HCT116 (cell line): ENCODE results near the gene NPIPB8. TPM values are rescaled to one million over a fixed set of nuclear protein-coding genes. Genes with fewer than 3 reads are reported as not detected.
"Not testable (repeated sequence)": the region's sequence is repeated elsewhere in the genome, so short reads cannot be mapped to it uniquely, and the experiment has no call there.

Source experiments
- ATAC-seq: fragments of 200-7000 bp; cut with Tn5 transposase; 2 replicates; pipeline ENCODE4 v1.9.1; 2020; ENCODE audit warnings: mild to moderate bottlenecking, moderate library complexity
- Bru-seq: library from RNA; stranded (reverse); fragments of 400-500 nt; gene quantifications from one replicate; lab custom pipeline; 2021; lab: Mats Ljungman, UMichigan
- BruChase-seq, 2 experiments: library from RNA; stranded (reverse); fragments of 400-500 nt; gene quantifications; one replicate each; lab custom pipeline; 2021; lab: Mats Ljungman, UMichigan
- BruUV-seq: library from RNA; stranded (reverse); fragments of 400-500 nt; replicated peaks from 2 replicates; lab custom pipeline; 2021; lab: Mats Ljungman, UMichigan
- CTCF ChIA-PET: fragments of 300-600 bp; sonication (Branson Sonifier 250); formaldehyde crosslinking; loops from one replicate; lab custom pipeline; 2021; ENCODE audit warnings: antibody characterized with exemption; lab: Charles Lee
- POLR2A ChIA-PET: fragments of 300-600, 350-600 bp; sonication (Branson Sonifier 250); formaldehyde crosslinking; loops from one replicate; lab custom pipeline; 2021; ENCODE audit warnings: antibody characterized with exemption; lab: Charles Lee
- RAD21 ChIA-PET, 2 experiments: fragments of 300-600 bp; sonication (Branson Sonifier 250); formaldehyde crosslinking; loops; one replicate each; lab custom pipeline; 2023; ENCODE audit warnings: low total read pairs in 2 of 2; ENCODE audit not compliant: uncharacterized antibody in 2 of 2, unreplicated experiment in 2 of 2, low non-redundant PET in 1 of 2; lab: Charles Lee
- DNase-seq: peaks from one replicate; pipeline ENCODE4 v3.0.0-alpha.2; 2010; ENCODE audit warnings: low read depth, low spot score
- H2AFZ ChIP-seq: fragments of 200-600 bp; shearing (Covaris generic), sonication (generic); 2 replicates; pipeline ENCODE4 v1.6.1; 2017; ENCODE audit warnings: low read depth, mixed run types, mixed read lengths, antibody characterized with exemption, low read length; ENCODE audit not compliant: poor library complexity, severe bottlenecking
- H3K27ac ChIP-seq: 2 replicates; pipeline ENCODE4 v1.5.1; 2012; ENCODE audit warnings: low read depth, low read length
- H3K27me3 ChIP-seq: fragments of 200-600 bp; sonication (generic); 2 replicates; pipeline ENCODE4 v1.6.1; 2016; ENCODE audit warnings: mixed run types, low read length, mixed read lengths; ENCODE audit not compliant: insufficient read depth
- H3K36me3 ChIP-seq, 2 experiments: fragments of 200-500 bp in 1 of 2; fragments of 200-600 bp in 1 of 2; sonication (Bioruptor generic) in 1 of 2; sonication (generic) in 1 of 2; 2 replicates each; pipeline versions ENCODE4 v1.5.1 to v1.6.1; 2014 to 2016; ENCODE audit warnings: low read length in 2 of 2, inconsistent platforms in 1 of 2, mixed read lengths in 1 of 2, mixed run types in 1 of 2; ENCODE audit not compliant: insufficient read depth in 2 of 2, control insufficient read depth in 1 of 2
- H3K4me1 ChIP-seq, 2 experiments: fragments of 200-600 bp in 1 of 2; sonication (generic) in 1 of 2; 2 replicates each; pipeline versions ENCODE4 v1.5.1 to v1.6.1; 2012 to 2017; ENCODE audit warnings: low read length in 2 of 2, inconsistent platforms in 1 of 2, mild to moderate bottlenecking in 1 of 2, mixed read lengths in 1 of 2, mixed run types in 1 of 2, moderate library complexity in 1 of 2; ENCODE audit not compliant: insufficient read depth in 2 of 2, control insufficient read depth in 1 of 2
- H3K4me2 ChIP-seq: fragments of 200-600 bp; sonication (generic); 2 replicates; pipeline ENCODE4 v1.6.1; 2017; ENCODE audit warnings: mixed run types, low read length, mixed read lengths
- H3K4me3 ChIP-seq, 2 experiments: fragments of 200-600 bp in 1 of 2; sonication (generic) in 1 of 2; replicated peaks in 1 of 2; 2 replicates each; pipeline ENCODE4 v1.5.1; 2011 to 2016; ENCODE audit warnings: low read length in 2 of 2, control low read depth in 1 of 2, low read depth in 1 of 2, mild to moderate bottlenecking in 1 of 2, mixed read lengths in 1 of 2, mixed run types in 1 of 2
- H3K79me2 ChIP-seq: fragments of 200-600 bp; sonication (generic); 2 replicates; pipeline ENCODE4 v1.6.1; 2017; ENCODE audit warnings: mild to moderate bottlenecking, mixed run types, low read length, moderate library complexity, mixed read lengths; ENCODE audit not compliant: insufficient read depth
- H3K9ac ChIP-seq: fragments of 200-600 bp; sonication (generic); 2 replicates; pipeline ENCODE4 v1.6.1; 2016; ENCODE audit warnings: low read length, mixed read lengths
- H3K9me2 ChIP-seq: fragments of 200-600 bp; sonication (generic), shearing (Covaris generic); 2 replicates; pipeline ENCODE4 v1.6.1; 2017; ENCODE audit warnings: mixed run types, mild to moderate bottlenecking, moderate library complexity; ENCODE audit not compliant: insufficient read depth
- H3K9me3 ChIP-seq, 2 experiments: fragments of 200-500 bp in 1 of 2; fragments of 200-600 bp in 1 of 2; sonication (Bioruptor generic) in 1 of 2; sonication (generic) in 1 of 2; 2 replicates each; pipeline ENCODE4 v1.6.1; 2014 to 2017; ENCODE audit warnings: low read length in 2 of 2, mixed read lengths in 2 of 2, inconsistent platforms in 1 of 2, low read depth in 1 of 2, mild to moderate bottlenecking in 1 of 2, mixed run types in 1 of 2, moderate library complexity in 1 of 2; ENCODE audit not compliant: control insufficient read depth in 1 of 2, insufficient read depth in 1 of 2
- H4K20me1 ChIP-seq: fragments of 200-600 bp; sonication (generic), shearing (Covaris generic); 2 replicates; pipeline ENCODE4 v1.6.1; 2017; ENCODE audit warnings: mixed run types, mild to moderate bottlenecking, moderate library complexity; ENCODE audit not compliant: insufficient read depth
- ATF3 ChIP-seq: IDR thresholded peaks from 2 replicates; pipeline ENCODE4 v1.6.1; 2012
- CBX3 ChIP-seq: IDR thresholded peaks from 2 replicates; pipeline ENCODE4 v1.6.1; 2012; ENCODE audit warnings: low read depth
- CEBPB ChIP-seq: IDR thresholded peaks from 2 replicates; pipeline ENCODE4 v1.6.1; 2012; ENCODE audit warnings: low read depth
- ELF1 ChIP-seq: IDR thresholded peaks from 2 replicates; pipeline ENCODE4 v1.6.1; 2012; ENCODE audit warnings: low read depth, borderline replicate concordance
- FOSL1 ChIP-seq: IDR thresholded peaks from 2 replicates; pipeline ENCODE4 v1.6.1; 2012; ENCODE audit warnings: low read depth
- JUND ChIP-seq: IDR thresholded peaks from 2 replicates; pipeline ENCODE4 v1.6.1; 2012
- POLR2AphosphoS5 ChIP-seq: IDR thresholded peaks from 2 replicates; pipeline ENCODE4 v1.6.1; 2011; ENCODE audit warnings: mild to moderate bottlenecking, low read depth, low read length, moderate library complexity
- SIN3A ChIP-seq: IDR thresholded peaks from 2 replicates; pipeline ENCODE4 v1.6.1; 2012; ENCODE audit warnings: low read depth
- YY1 ChIP-seq: IDR thresholded peaks from 2 replicates; pipeline ENCODE4 v1.6.1; 2011; ENCODE audit warnings: low read length, low read depth, moderate library complexity, mild to moderate bottlenecking; ENCODE audit not compliant: insufficient replicate concordance; ENCODE audit errors: extremely low read depth
- ZNF274 ChIP-seq: fragments of 200-500 bp; sonication (Bioruptor generic); IDR thresholded peaks from 2 replicates; pipeline ENCODE4 v1.6.1; 2014; ENCODE audit warnings: mild to moderate bottlenecking, low read depth, low read length, inconsistent platforms
- intact Hi-C: fragments of 100-400 bp; cut with micrococcal nuclease; formaldehyde crosslinking; loops from 2 replicates; pipeline ENCODE4 v1.10.0; 2022
- long read RNA-seq: library from polyadenylated mRNA; unstranded; transcript quantifications from one replicate; pipeline ENCODE4 v2.0.0, GENCODE V29; 2021; ENCODE audit not compliant: unreplicated experiment
- polyA plus RNA-seq: library from polyadenylated mRNA; unstranded; fragments of >200 nt; gene quantifications from 2 replicates; pipeline ENCODE4 v1.2.1, GENCODE V29; 2012; ENCODE audit warnings: missing spikeins
- total RNA-seq: library from RNA; stranded (reverse); gene quantifications from one replicate; pipeline ENCODE4 v1.2.1, GENCODE V29; 2021; ENCODE audit not compliant: unreplicated experiment

The NPIPB8 gene
- total RNA-seq: 0.79 TPM
- polyA plus RNA-seq: 0.19 and 0.34 TPM in 2 replicates
- percentile 19 among the genes with signal in this experiment for Bru-seq, nascent RNA
- percentile 26 among the genes with signal in this experiment for BruChase-seq, experiment 1, labeled RNA remaining after a 6-hour chase
- BruChase-seq, experiment 2, labeled RNA remaining after a 2-hour chase: percentile 24 among the genes with signal in this experiment
- long read RNA-seq: 0 reads

DNA sequence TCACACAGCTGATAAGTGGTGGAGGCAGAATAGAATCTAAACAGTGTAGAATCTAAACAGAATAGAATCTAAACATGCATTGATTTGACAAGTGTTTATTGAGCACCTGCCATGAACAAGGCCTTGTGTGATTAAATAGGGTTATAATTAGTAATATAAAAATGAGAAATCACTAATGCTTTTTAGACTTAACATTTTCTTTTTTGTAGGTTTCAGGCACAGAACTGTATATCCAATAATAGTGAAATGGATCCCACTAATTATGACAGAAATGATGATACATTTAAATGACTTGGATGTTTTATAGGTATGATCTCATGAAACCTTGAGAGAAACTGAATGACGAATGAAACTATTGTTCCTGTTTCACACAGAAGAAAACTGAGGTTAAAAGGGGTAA lies at the start of gene NPIPB8:
TSS of gene NPIPB8 (plus strand) at position 301 of the 400 bp plus-strand sequence. CDS start 296 bp downstream, outside the sequence.
- DNase-seq, H3K79me2 ChIP-seq, H3K9me2 ChIP-seq, H3K9me3 ChIP-seq, intact Hi-C loops, H4K20me1 ChIP-seq, H3K9ac ChIP-seq, BruUV-seq, H3K36me3 ChIP-seq, CTCF ChIA-PET, H3K27ac ChIP-seq, ATAC-seq, H3K4me2 ChIP-seq, POLR2A ChIA-PET, H3K27me3 ChIP-seq, H3K4me3 ChIP-seq, RAD21 ChIA-PET, H2AFZ ChIP-seq: not testable (repeated sequence)
- H3K4me1 ChIP-seq: peaks cover 0 to 14% of the 10 kb centered on the region in 2 experiments; a peak in 2 of 4 replicates

DNA sequence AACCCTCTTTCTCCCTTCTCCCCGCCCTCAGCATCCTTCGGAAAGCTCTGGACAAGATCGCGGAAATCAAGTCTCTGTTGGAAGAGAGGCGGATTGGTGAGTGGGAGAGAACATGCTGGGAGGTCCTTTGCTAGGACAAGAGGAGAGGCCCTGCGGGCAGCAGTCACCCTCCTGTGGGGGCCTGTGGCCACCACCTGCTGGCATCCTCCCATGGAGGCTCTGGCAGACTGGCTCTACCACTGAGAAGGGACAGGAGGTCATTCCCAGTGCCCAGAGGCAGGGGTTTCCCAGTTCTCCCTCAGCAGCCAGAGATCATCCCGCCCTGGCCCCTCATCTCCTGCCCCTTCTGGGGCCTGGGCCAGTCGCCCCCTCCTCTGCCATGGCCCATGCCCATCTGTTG lies 48.8 kb upstream of the NPIPB8 start:
- DNase-seq: no peak
- no peak for ATAC-seq
- intact Hi-C loops: no loop called here
- TF ChIP-seq ATF3 (no peak), ZNF274 (no peak), SIN3A (no peak), POLR2AphosphoS5 (no peak), FOSL1 (no peak), CEBPB (no peak), JUND (no peak), CBX3 (no peak), YY1 (no peak), ELF1 (no peak)
- H3K4me1 ChIP-seq: peaks cover 0 to 8% of the 10 kb centered on the region in 2 experiments; a peak in 2 of 4 replicates
- ChIA-PET CTCF (no interaction called here), POLR2A (no interaction called here), RAD21 (no interaction called here)
- no peak overlapping the region for H2AFZ ChIP-seq
- no peaks in the 10 kb centered on the region for H3K27me3 ChIP-seq
- no peak overlapping the region for H3K27ac ChIP-seq
- no peak overlapping the region for H3K9ac ChIP-seq
- H3K9me3 ChIP-seq: no peaks in the 10 kb centered on the region
- H3K36me3 ChIP-seq: peaks cover 0 to 3% of the 10 kb centered on the region in 2 experiments; a peak in 1 of 4 replicates
- no peaks in the 10 kb centered on the region for H3K79me2 ChIP-seq
- no peaks in the 10 kb centered on the region for H3K9me2 ChIP-seq
- BruUV-seq: no TSS peak
- no peak overlapping the region for H3K4me2 ChIP-seq
- no peak overlapping the region for H3K4me3 ChIP-seq
- no peaks in the 10 kb centered on the region for H4K20me1 ChIP-seq
